Keratinocyte (primary cell): Measurements from ENCODE around the gene CD226. TPM values are rescaled to one million over a fixed set of nuclear protein-coding genes. Genes with fewer than 3 reads are reported as not detected.

Experiments used
- DNase-seq: peaks from one replicate; pipeline ENCODE4 v3.0.0-alpha.2; 2011; ENCODE audit warnings: low read depth, missing footprints, low spot score
- FAIRE-seq: peaks from 2 replicates; lab custom pipeline; 2011; peaks lifted over from hg19 to GRCh38; lab: Jason Lieb, UNC
- H2AFZ ChIP-seq: 2 replicates; pipeline ENCODE4 v1.6.0; 2012; ENCODE audit warnings: low read length, control low read depth, inconsistent platforms; ENCODE audit not compliant: control insufficient read depth
- H3K27ac ChIP-seq: 2 replicates; pipeline ENCODE4 v1.5.1; 2011; ENCODE audit warnings: low read length; ENCODE audit not compliant: control insufficient read depth, insufficient read depth
- H3K27me3 ChIP-seq: 3 replicates; pipeline ENCODE4 v1.6.0; 2011; ENCODE audit warnings: low read length; ENCODE audit not compliant: control insufficient read depth, insufficient read depth; ENCODE audit errors: extremely low read depth
- H3K36me3 ChIP-seq, 2 experiments: 2 replicates in 1 of 2; 3 replicates in 1 of 2; pipeline ENCODE4 v1.5.1; 2011; ENCODE audit warnings: low read length in 2 of 2, mild to moderate bottlenecking in 1 of 2; ENCODE audit not compliant: control insufficient read depth in 2 of 2, insufficient read depth in 2 of 2; ENCODE audit errors: extremely low read depth in 1 of 2
- H3K4me1 ChIP-seq: 3 replicates; pipeline ENCODE4 v1.5.1; 2011; ENCODE audit warnings: low read length; ENCODE audit not compliant: control insufficient read depth, insufficient read depth; ENCODE audit errors: extremely low read depth
- H3K4me2 ChIP-seq: 3 replicates; pipeline ENCODE4 v1.6.0; 2011; ENCODE audit warnings: low read depth, low read length; ENCODE audit not compliant: control insufficient read depth, insufficient read depth; ENCODE audit errors: extremely low read depth
- H3K4me3 ChIP-seq, 3 experiments: fragments of 200-600 bp in 1 of 3; sonication (generic) in 1 of 3; 2 replicates in 2 of 3; 3 replicates in 1 of 3; pipeline ENCODE4 v1.5.1; 2011 to 2016; ENCODE audit warnings: low read length in 3 of 3, mild to moderate bottlenecking in 3 of 3, control low read depth in 2 of 3, inconsistent platforms in 1 of 3, low read depth in 1 of 3, mixed read lengths in 1 of 3, mixed run types in 1 of 3, moderate library complexity in 1 of 3; ENCODE audit not compliant: control insufficient read depth in 2 of 3, insufficient read depth in 2 of 3; ENCODE audit errors: extremely low read depth in 1 of 3
- H3K79me2 ChIP-seq: 2 replicates; pipeline ENCODE4 v1.6.0; 2012; ENCODE audit warnings: low read length; ENCODE audit not compliant: control insufficient read depth, insufficient read depth
- H3K9ac ChIP-seq: 3 replicates; pipeline ENCODE4 v1.6.0; 2011; ENCODE audit warnings: low read length; ENCODE audit not compliant: control insufficient read depth, insufficient read depth; ENCODE audit errors: extremely low read depth
- H3K9me1 ChIP-seq: 3 replicates; pipeline ENCODE4 v1.6.0; 2011; ENCODE audit warnings: low read length; ENCODE audit not compliant: control insufficient read depth, insufficient read depth; ENCODE audit errors: extremely low read depth
- H3K9me3 ChIP-seq: 2 replicates; pipeline ENCODE4 v1.5.1; 2012; ENCODE audit warnings: low read depth, low read length; ENCODE audit not compliant: control insufficient read depth
- H4K20me1 ChIP-seq: 3 replicates; pipeline ENCODE4 v1.6.0; 2011; ENCODE audit warnings: low read length; ENCODE audit not compliant: control insufficient read depth, insufficient read depth; ENCODE audit errors: extremely low read depth
- CTCF ChIP-seq, 3 experiments: IDR thresholded peaks in 1 of 3; conservative IDR thresholded peaks in 1 of 3; optimal IDR thresholded peaks in 1 of 3; 2 replicates in 2 of 3; 3 replicates in 1 of 3; pipeline versions ENCODE3 to v1.5.1; 2011; ENCODE audit warnings: low read length in 3 of 3, mild to moderate bottlenecking in 3 of 3, moderate library complexity in 2 of 3, control low read depth in 1 of 3, inconsistent platforms in 1 of 3; ENCODE audit not compliant: insufficient read depth in 2 of 3; ENCODE audit errors: extremely low read depth in 1 of 3
- EZH2 ChIP-seq: IDR thresholded peaks from one replicate; pipeline ENCODE4 v1.6.1; 2012; ENCODE audit warnings: inconsistent platforms, mild to moderate bottlenecking, low read length, moderate library complexity
- dilution Hi-C: fragments of 300-500 bp; cut with MboI; formaldehyde crosslinking; loops from one replicate; pipeline ENCODE4 v1.7.0; 2020; ENCODE audit warnings: low sequenced_read_pairs; ENCODE audit not compliant: extremely low pct_ligation_motif_present
- polyA plus RNA-seq, 5 experiments: library from polyadenylated mRNA; depleted of rRNA in 3 of 5; stranded (reverse) in 3 of 5; stranded (forward) in 1 of 5; unstranded in 1 of 5; fragments of >200 nt; gene quantifications; 1 replicate in 1 of 5; 2 replicates in 3 of 5; 3 replicates in 1 of 5; pipeline versions ENCODE4 v1.2.1 to v1.2.3, GENCODE V29; 2011 to 2012; ENCODE audit warnings: missing spikeins in 2 of 5, low read depth in 1 of 5, low replicate concordance in 1 of 5

Gene CD226
- polyA plus RNA-seq, 1 donor (not counting 4 experiments of a cell fraction or from before 2014, with no cell fraction given): 1.3 TPM

DNA sequence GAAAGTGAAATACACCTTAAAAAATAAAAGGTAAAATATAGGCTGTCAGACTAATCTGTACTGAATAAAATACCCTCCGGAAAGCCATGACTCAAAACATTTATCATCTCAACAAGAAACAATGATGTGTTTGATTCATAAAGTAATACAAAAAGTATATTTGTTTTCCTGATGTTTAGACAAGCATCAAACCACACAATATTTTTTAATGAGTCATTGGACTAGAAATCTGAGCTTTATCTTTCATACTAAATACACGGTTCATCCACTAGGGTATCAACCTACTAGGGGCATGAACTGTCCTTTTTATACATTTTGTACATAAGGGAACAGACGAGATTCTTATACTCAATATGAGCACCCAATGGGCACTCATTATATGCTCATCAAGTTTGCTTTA, 31.3 kb downstream of the CD226 start:
- no peaks in the 10 kb centered on the region for H3K27me3 ChIP-seq
- H3K9me3 ChIP-seq: no peaks in the 10 kb centered on the region
- H3K27ac ChIP-seq: no peak overlapping the region
- H3K4me1 ChIP-seq: no peaks in the 10 kb centered on the region
- no peak overlapping the region for H3K4me2 ChIP-seq
- no peaks in the 10 kb centered on the region for H3K9me1 ChIP-seq
- H2AFZ ChIP-seq: no peak overlapping the region
- dilution Hi-C loops: no loop called here
- DNase-seq: no peak
- no peak for FAIRE-seq
- H3K36me3 ChIP-seq: no peaks in the 10 kb centered on the region
- no peak overlapping the region for H3K4me3 ChIP-seq
- TF ChIP-seq CTCF (optimal IDR thresholded peaks at IDR 0.05 in 1 of 3, IDR thresholded peaks at IDR 0.05 in 1 of 3, conservative IDR thresholded peaks at IDR 0.05 in 1 of 3; ENCODE audit: extremely low read depth in 1 of 3, insufficient read depth in 2 of 3, low read length in 3 of 3) (peak in 1 of 3 experiments; percentile 2), EZH2 (no peak)
- H3K79me2 ChIP-seq: no peaks in the 10 kb centered on the region
- H3K9ac ChIP-seq: no peak overlapping the region
- H4K20me1 ChIP-seq: no peaks in the 10 kb centered on the region

- no peak overlapping the region for H3K4me2 ChIP-seq
- H3K79me2 ChIP-seq: no peaks in the 10 kb centered on the region
- FAIRE-seq: no peak
Observed at GRCh38 chr18:69908838-69909237, 38.8 kb downstream of the CD226 start.

More at GRCh38 chr18:69908838-69909237, 38.8 kb downstream of the CD226 start:
- no peaks in the 10 kb centered on the region for H4K20me1 ChIP-seq
- H3K4me1 ChIP-seq: no peaks in the 10 kb centered on the region
- no peaks in the 10 kb centered on the region for H3K9me3 ChIP-seq
- no peaks in the 10 kb centered on the region for H3K9me1 ChIP-seq
- no peak overlapping the region for H3K4me3 ChIP-seq
- no peaks in the 10 kb centered on the region for H3K27me3 ChIP-seq
- H3K36me3 ChIP-seq: peaks cover 0 to 4% of the 10 kb centered on the region in 2 experiments
- TF ChIP-seq CTCF (optimal IDR thresholded peaks at IDR 0.05 in 1 of 3, IDR thresholded peaks at IDR 0.05 in 1 of 3, conservative IDR thresholded peaks at IDR 0.05 in 1 of 3; ENCODE audit: extremely low read depth in 1 of 3, insufficient read depth in 2 of 3, low read length in 3 of 3): no peak
- TF ChIP-seq EZH2: no peak
- dilution Hi-C loops: no loop called here
- no peak overlapping the region for H2AFZ ChIP-seq
- no peak overlapping the region for H3K9ac ChIP-seq
- H3K27ac ChIP-seq: no peak overlapping the region
- DNase-seq: no peak
